ENCODE measurements around the gene ZNF8. TPM values are rescaled to one million over a fixed set of nuclear protein-coding genes. Genes with fewer than 3 reads are reported as not detected.

Gene ZNF8
- total and polyA plus RNA-seq, 2 of the 4 experiments (the other 2 are of a cell fraction): 2.1 to 3.9 TPM

GRCh38 chr19:58274771-58275201 lies 4.0 kb upstream of the ZNF8 start:
- ChIA-PET POLR2A (ENCODE audit: unreplicated experiment) (no interaction called here), CTCF (no interaction called here)
- no peak overlapping the region for H2AK5ac ChIP-seq (ENCODE audit: low read depth, low read length)
- no peak overlapping the region for H4K5ac ChIP-seq (ENCODE audit: low read depth, low read length)
- no peak overlapping the region for H2BK5ac ChIP-seq (ENCODE audit: low read depth, low read length, poor library complexity, severe bottlenecking)
- DNase-seq: peak; percentile 35
- no peak overlapping the region for H2AFZ ChIP-seq (replicated peaks; ENCODE audit: low read length, poor library complexity)
- no peaks in the 10 kb centered on the region for H4K20me1 ChIP-seq (ENCODE audit: insufficient read depth, low read length)
- H2BK120ac ChIP-seq (ENCODE audit: low read depth, low read length): no peak overlapping the region
- H4K8ac ChIP-seq (ENCODE audit: low read depth in 2 of 2, low read length in 2 of 2): no peak overlapping the region
- intact Hi-C loops (cut with micrococcal nuclease): loop anchor here (5.0 kb wide), 1 partner anchor 92 kb away; the partner anchor contains the start of gene ZNF274
- no peaks in the 10 kb centered on the region for H3K27me3 ChIP-seq (ENCODE audit: control insufficient read depth, insufficient read depth, low read length)
- H2BK20ac ChIP-seq (ENCODE audit: low read depth, low read length): no peak overlapping the region
- H3K9me3 ChIP-seq (ENCODE audit: control insufficient read depth, insufficient read depth, low read length): peaks cover 55% of the 10 kb centered on the region
- no peak overlapping the region for H2BK15ac ChIP-seq (ENCODE audit: low read depth, low read length)
- H3K14ac ChIP-seq (replicated peaks; ENCODE audit: low read depth, low read length): no peak overlapping the region
- no TSS peak for BruUV-seq (replicated peaks)
- no peak overlapping the region for H3K18ac ChIP-seq (ENCODE audit: low read depth, low read length)
- no peak overlapping the region for H3K4me2 ChIP-seq (ENCODE audit: low read depth, low read length)
- H3K4me3 ChIP-seq (ENCODE audit: insufficient read depth, low read depth, low read length): no peak overlapping the region
- no peak overlapping the region for H3K56ac ChIP-seq (ENCODE audit: extremely low read depth, insufficient read depth, low read length)
- no peak overlapping the region for H3K27ac ChIP-seq (ENCODE audit: insufficient read depth, low read length)
- H3K4ac ChIP-seq (ENCODE audit: low read depth, low read length): no peak overlapping the region
- H2AK9ac ChIP-seq (replicated peaks; ENCODE audit: low read depth, low read length, poor library complexity): no peak overlapping the region
- H3K9me1 ChIP-seq (ENCODE audit: insufficient read depth, low read length): 0 out of 2 replicates have a peak, but pooled peaks cover 4% of the 10 kb centered on the region
- H4K91ac ChIP-seq (ENCODE audit: insufficient read depth, low read depth, low read length): no peak overlapping the region
- H3K79me1 ChIP-seq (ENCODE audit: low read depth in 1 of 2, low read length in 2 of 2): peaks cover 22 to 36% of the 10 kb centered on the region in 2 experiments
- no peaks in the 10 kb centered on the region for H3K4me1 ChIP-seq (ENCODE audit: control insufficient read depth, insufficient read depth, low read length)
- in situ Hi-C loops (cut with MboI; ENCODE audit: low sequenced_read_pairs): no loop called here
- TF ChIP-seq MAFK (IDR thresholded peaks at IDR 0.05; ENCODE audit: low read depth, low read length) (no peak), MAZ (IDR thresholded peaks at IDR 0.05; ENCODE audit: borderline replicate concordance, low read depth, low read length) (no peak), RCOR1 (IDR thresholded peaks at IDR 0.05; ENCODE audit: insufficient replicate concordance, low read length) (no peak), MXI1 (IDR thresholded peaks at IDR 0.05; ENCODE audit: borderline replicate concordance, low read depth, low read length) (no peak), BHLHE40 (IDR thresholded peaks at IDR 0.05; ENCODE audit: low read depth, low read length) (no peak), NFE2L2 (IDR thresholded peaks at IDR 0.05; ENCODE audit: low read depth, low read length) (no peak), USF2 (IDR thresholded peaks at IDR 0.05; ENCODE audit: low read depth, low read length) (no peak)
- no peak overlapping the region for H3K9ac ChIP-seq (ENCODE audit: low read depth, low read length)
- peaks cover 35% of the 10 kb centered on the region for H3K36me3 ChIP-seq (ENCODE audit: control insufficient read depth, insufficient read depth, low read length)
- dilution Hi-C loops (cut with HindIII; ENCODE audit: low sequenced_read_pairs, unreplicated experiment): no loop called here
- WGBS, 2 experiments (ENCODE audit: extremely low coverage in 2 of 2, insufficient read length in 1 of 2): no CpG with 5 or more reads among the region's 2 CpGs
- H3K23ac ChIP-seq (ENCODE audit: low read depth, low read length): no peak overlapping the region
- no peak for ATAC-seq (ENCODE audit: low read depth)
